ENCODE data around the gene NUDCD3. TPM values are rescaled to one million over a fixed set of nuclear protein-coding genes. Genes with fewer than 3 reads are reported as not detected.

NUDCD3 gene
- total and polyA plus RNA-seq, 4 donors: 15.4 to 30.7 (median 24.3) TPM

GRCh38 chr7:44449584-44449928, 40.9 kb downstream of the NUDCD3 start:
- WGBS: 87% methylated on average over 1 of the region's 1 CpG
- no peak overlapping the region for H3K4me3 ChIP-seq (ENCODE audit: low read depth in 1 of 3, low read length in 3 of 3)
- H3K27me3 ChIP-seq (ENCODE audit: control insufficient read depth in 4 of 4, insufficient read depth in 4 of 4, low read length in 3 of 4): no peaks in the 10 kb centered on the region
- no peak overlapping the region for H3K27ac ChIP-seq (ENCODE audit: low read depth in 1 of 2, low read length in 2 of 2)
- TF ChIP-seq MAX (IDR thresholded peaks at IDR 0.05) (no peak), HNF4A (conservative IDR thresholded peaks at IDR 0.05) (no peak), YY1 (IDR thresholded peaks at IDR 0.05) (no peak), HNF4G (IDR thresholded peaks at IDR 0.05) (no peak), RXRA (IDR thresholded peaks at IDR 0.05) (no peak), ZBTB33 (IDR thresholded peaks at IDR 0.05) (no peak), FOXA2 (IDR thresholded peaks at IDR 0.05) (no peak), TAF1 (conservative IDR thresholded peaks at IDR 0.05) (no peak), NR2F2 (IDR thresholded peaks at IDR 0.05) (no peak), ATF3 (IDR thresholded peaks at IDR 0.05) (no peak), GABPA (IDR thresholded peaks at IDR 0.05 in 1 of 2, conservative IDR thresholded peaks at IDR 0.05 in 1 of 2) (no peak), RAD21 (IDR thresholded peaks at IDR 0.05) (no peak)
- TF ChIP-seq, protein P1, sequence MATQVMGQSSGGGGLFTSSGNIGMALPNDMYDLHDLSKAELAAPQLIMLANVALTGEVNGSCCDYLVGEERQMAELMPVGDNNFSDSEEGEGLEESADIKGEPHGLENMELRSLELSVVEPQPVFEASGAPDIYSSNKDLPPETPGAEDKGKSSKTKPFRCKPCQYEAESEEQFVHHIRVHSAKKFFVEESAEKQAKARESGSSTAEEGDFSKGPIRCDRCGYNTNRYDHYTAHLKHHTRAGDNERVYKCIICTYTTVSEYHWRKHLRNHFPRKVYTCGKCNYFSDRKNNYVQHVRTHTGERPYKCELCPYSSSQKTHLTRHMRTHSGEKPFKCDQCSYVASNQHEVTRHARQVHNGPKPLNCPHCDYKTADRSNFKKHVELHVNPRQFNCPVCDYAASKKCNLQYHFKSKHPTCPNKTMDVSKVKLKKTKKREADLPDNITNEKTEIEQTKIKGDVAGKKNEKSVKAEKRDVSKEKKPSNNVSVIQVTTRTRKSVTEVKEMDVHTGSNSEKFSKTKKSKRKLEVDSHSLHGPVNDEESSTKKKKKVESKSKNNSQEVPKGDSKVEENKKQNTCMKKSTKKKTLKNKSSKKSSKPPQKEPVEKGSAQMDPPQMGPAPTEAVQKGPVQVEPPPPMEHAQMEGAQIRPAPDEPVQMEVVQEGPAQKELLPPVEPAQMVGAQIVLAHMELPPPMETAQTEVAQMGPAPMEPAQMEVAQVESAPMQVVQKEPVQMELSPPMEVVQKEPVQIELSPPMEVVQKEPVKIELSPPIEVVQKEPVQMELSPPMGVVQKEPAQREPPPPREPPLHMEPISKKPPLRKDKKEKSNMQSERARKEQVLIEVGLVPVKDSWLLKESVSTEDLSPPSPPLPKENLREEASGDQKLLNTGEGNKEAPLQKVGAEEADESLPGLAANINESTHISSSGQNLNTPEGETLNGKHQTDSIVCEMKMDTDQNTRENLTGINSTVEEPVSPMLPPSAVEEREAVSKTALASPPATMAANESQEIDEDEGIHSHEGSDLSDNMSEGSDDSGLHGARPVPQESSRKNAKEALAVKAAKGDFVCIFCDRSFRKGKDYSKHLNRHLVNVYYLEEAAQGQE (IDR thresholded peaks at IDR 0.05): no peak
- H3K9ac ChIP-seq (ENCODE audit: low read depth in 1 of 2, low read length in 2 of 2): no peak overlapping the region
- peaks cover 0 to 13% (median 2%) of the 10 kb centered on the region in 4 donors for H3K36me3 ChIP-seq (ENCODE audit: control insufficient read depth in 4 of 4, insufficient read depth in 3 of 4, low read depth in 1 of 4, low read length in 3 of 4)
- no peaks in the 10 kb centered on the region for H3K9me3 ChIP-seq (ENCODE audit: control insufficient read depth in 4 of 4, low read length in 3 of 4)
- no peaks in the 10 kb centered on the region for H3K4me1 ChIP-seq (ENCODE audit: control insufficient read depth in 4 of 4, insufficient read depth in 4 of 4, low read length in 3 of 4)
- no peak for DNase-seq (ENCODE audit: low spot score)

DNA sequence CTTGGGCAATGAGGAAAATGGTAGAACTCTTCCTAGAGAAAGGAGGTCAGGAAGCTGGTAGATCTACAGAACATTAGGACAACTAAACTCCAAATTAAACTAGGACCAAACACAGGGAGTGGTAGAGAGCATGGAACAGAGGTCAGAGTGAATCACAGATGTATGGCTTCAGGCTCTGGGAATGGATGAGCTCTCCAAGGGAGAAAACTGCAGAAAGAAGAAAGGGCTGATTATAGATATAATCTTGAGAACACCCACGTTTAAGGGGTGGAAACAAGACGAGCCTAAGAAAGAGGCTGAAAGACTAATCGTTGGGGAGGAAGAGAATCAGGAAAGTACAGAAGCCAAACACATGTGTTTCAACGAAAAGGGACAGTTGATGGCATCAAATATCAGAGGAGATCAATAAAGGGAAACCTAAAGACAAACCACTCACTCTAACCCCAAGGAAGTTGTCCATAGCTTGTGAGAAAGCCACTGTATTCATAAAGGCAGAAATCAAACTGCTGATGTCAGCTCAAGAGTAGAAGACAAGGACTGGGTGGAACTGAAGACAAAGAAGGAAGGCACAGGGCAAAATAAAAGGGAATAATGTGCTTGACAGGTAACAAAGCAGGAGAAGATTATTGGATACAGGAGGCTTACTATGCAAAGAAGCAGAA, 41.4 kb downstream of the NUDCD3 start:
- Histone ChIP-seq H3K9me3 (ENCODE audit: control insufficient read depth in 4 of 4, low read length in 3 of 4) (no peaks in the 10 kb centered on the region), H3K27me3 (ENCODE audit: control insufficient read depth in 4 of 4, insufficient read depth in 4 of 4, low read length in 3 of 4) (no peaks in the 10 kb centered on the region), H3K36me3 (ENCODE audit: control insufficient read depth in 4 of 4, insufficient read depth in 3 of 4, low read depth in 1 of 4, low read length in 3 of 4) (peaks cover 0 to 13% (median 2%) of the 10 kb centered on the region in 4 donors), H3K4me3 (ENCODE audit: low read depth in 1 of 3, low read length in 3 of 3) (no peak overlapping the region), H3K9ac (ENCODE audit: low read depth in 1 of 2, low read length in 2 of 2) (no peak overlapping the region), H3K27ac (ENCODE audit: low read depth in 1 of 2, low read length in 2 of 2) (no peak overlapping the region), H3K4me1 (ENCODE audit: control insufficient read depth in 4 of 4, insufficient read depth in 4 of 4, low read length in 3 of 4) (no peaks in the 10 kb centered on the region)
- no peak for TF ChIP-seq FOXA2 (IDR thresholded peaks at IDR 0.05)
- TF ChIP-seq, protein P2, sequence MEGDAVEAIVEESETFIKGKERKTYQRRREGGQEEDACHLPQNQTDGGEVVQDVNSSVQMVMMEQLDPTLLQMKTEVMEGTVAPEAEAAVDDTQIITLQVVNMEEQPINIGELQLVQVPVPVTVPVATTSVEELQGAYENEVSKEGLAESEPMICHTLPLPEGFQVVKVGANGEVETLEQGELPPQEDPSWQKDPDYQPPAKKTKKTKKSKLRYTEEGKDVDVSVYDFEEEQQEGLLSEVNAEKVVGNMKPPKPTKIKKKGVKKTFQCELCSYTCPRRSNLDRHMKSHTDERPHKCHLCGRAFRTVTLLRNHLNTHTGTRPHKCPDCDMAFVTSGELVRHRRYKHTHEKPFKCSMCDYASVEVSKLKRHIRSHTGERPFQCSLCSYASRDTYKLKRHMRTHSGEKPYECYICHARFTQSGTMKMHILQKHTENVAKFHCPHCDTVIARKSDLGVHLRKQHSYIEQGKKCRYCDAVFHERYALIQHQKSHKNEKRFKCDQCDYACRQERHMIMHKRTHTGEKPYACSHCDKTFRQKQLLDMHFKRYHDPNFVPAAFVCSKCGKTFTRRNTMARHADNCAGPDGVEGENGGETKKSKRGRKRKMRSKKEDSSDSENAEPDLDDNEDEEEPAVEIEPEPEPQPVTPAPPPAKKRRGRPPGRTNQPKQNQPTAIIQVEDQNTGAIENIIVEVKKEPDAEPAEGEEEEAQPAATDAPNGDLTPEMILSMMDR (IDR thresholded peaks at IDR 0.05; ENCODE audit: low read depth, low read length, missing input control): no peak
- no peak for DNase-seq (ENCODE audit: low spot score)
- 83% methylated on average over 4 of the region's 4 CpGs for WGBS

Measured in liver (tissue), 9 donors.